CD4-positive, alpha-beta T cell treated with Interferon gamma for 1 hour (primary cell): ENCODE results near the gene ARAP3.
"Not testable (repeated sequence)": the region's sequence is repeated elsewhere in the genome, so short reads cannot be mapped to it uniquely, and the experiment has no call there.

ENCODE experiments used
- DNase-seq: peaks from one replicate; pipeline ENCODE4 v3.0.0-alpha.2; 2020

ARAP3 gene, protein sequence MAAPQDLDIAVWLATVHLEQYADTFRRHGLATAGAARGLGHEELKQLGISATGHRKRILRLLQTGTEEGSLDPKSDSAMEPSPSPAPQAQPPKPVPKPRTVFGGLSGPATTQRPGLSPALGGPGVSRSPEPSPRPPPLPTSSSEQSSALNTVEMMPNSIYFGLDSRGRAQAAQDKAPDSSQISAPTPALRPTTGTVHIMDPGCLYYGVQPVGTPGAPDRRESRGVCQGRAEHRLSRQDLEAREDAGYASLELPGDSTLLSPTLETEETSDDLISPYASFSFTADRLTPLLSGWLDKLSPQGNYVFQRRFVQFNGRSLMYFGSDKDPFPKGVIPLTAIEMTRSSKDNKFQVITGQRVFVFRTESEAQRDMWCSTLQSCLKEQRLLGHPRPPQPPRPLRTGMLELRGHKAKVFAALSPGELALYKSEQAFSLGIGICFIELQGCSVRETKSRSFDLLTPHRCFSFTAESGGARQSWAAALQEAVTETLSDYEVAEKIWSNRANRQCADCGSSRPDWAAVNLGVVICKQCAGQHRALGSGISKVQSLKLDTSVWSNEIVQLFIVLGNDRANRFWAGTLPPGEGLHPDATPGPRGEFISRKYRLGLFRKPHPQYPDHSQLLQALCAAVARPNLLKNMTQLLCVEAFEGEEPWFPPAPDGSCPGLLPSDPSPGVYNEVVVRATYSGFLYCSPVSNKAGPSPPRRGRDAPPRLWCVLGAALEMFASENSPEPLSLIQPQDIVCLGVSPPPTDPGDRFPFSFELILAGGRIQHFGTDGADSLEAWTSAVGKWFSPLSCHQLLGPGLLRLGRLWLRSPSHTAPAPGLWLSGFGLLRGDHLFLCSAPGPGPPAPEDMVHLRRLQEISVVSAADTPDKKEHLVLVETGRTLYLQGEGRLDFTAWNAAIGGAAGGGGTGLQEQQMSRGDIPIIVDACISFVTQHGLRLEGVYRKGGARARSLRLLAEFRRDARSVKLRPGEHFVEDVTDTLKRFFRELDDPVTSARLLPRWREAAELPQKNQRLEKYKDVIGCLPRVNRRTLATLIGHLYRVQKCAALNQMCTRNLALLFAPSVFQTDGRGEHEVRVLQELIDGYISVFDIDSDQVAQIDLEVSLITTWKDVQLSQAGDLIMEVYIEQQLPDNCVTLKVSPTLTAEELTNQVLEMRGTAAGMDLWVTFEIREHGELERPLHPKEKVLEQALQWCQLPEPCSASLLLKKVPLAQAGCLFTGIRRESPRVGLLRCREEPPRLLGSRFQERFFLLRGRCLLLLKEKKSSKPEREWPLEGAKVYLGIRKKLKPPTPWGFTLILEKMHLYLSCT (N-terminal part only)

DNA sequence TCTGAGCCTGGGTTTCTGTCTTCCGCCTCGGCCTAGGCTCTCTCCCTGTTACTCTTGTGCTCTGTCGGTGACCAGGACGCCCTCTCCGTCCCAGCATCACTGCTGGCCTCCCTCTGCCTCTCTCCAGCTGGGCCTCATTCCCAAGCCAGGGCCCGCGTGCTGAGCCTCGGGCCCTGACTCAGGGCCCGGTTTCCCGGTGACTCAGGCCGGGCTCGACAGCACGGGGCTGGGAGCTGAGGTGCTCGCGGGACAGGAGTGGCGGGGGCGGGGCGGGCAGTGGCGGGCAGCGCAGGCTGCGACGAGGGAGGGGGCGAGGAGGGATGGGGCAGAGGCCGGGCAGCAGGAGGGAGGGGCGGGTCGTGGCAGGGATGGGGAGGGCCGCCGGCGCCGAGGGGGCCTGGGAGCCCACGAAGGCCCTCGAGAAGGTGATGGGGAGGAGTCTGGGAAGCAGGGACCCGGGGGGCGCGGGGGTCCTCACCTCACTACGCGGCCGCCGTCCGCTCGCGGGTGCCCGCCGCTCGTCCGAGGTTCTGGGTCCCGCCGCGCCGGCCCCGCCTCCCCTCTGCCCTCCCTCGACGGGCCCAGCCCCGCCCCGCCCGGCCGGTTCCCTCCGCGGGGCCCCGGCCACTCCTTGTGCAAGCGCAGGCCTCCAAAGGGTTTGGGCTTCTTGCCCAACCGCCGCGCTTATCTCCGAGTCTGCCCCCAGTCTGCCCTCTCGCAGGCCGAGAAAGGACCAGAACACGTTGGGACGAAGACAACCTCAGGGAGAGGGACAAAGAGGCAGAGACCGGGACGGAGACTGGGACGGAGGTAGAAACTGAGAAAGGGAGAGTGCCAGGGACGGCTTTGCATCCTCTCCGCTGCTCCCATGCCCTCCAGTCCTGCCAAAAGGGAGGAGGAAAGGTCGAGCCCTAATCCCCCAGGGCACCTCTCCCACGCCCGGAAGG, at the start of gene ARAP3:
Gene ARAP3, minus strand, starts transcription at position 536 of the 947 bp plus-strand sequence. CDS start 1,744 bp downstream, outside the sequence.
- DNase-seq, result peak; percentile 44

- DNase-seq, result no peak
Observed at GRCh38 chr5:141729387-141730006, 47.5 kb upstream of the ARAP3 start.

GRCh38 chr5:141725891-141726290, 43.9 kb upstream of the ARAP3 start:
- DNase-seq, result no peak

- not testable (repeated sequence) for DNase-seq
Observed at GRCh38 chr5:141725174-141725573, 43.1 kb upstream of the ARAP3 start.

GRCh38 chr5:141722266-141722665, 40.2 kb upstream of the ARAP3 start:
- DNase-seq, result no peak

DNA sequence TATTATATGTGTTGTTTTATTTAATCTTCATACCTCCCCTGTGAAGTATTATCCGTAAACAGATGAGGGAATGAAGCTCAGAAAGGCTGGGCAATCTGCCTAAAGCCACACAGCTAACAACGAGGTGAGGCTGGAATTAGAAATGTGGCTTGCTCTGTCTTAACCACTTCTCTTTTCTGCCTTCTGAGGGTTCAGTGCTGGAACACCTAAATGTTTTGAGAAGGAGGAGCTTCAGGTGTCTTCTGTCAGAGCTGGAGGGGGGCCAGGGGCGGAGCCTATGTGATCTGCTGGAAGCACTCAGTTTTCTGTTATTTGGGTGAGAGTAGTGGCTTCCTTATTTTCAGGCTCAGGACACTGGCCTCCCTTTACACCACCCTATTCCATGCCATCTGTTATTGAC, 35.0 kb upstream of the ARAP3 start:
- no peak for DNase-seq

- no peak for DNase-seq
Observed at GRCh38 chr5:141716468-141716867, 34.4 kb upstream of the ARAP3 start.

- DNase-seq, result no peak
Observed at GRCh38 chr5:141716009-141716408, 34.0 kb upstream of the ARAP3 start.

- no peak for DNase-seq
Observed at GRCh38 chr5:141715346-141715905, 33.4 kb upstream of the ARAP3 start.

- DNase-seq, result no peak
Observed at GRCh38 chr5:141714542-141715310, 32.7 kb upstream of the ARAP3 start.

DNA sequence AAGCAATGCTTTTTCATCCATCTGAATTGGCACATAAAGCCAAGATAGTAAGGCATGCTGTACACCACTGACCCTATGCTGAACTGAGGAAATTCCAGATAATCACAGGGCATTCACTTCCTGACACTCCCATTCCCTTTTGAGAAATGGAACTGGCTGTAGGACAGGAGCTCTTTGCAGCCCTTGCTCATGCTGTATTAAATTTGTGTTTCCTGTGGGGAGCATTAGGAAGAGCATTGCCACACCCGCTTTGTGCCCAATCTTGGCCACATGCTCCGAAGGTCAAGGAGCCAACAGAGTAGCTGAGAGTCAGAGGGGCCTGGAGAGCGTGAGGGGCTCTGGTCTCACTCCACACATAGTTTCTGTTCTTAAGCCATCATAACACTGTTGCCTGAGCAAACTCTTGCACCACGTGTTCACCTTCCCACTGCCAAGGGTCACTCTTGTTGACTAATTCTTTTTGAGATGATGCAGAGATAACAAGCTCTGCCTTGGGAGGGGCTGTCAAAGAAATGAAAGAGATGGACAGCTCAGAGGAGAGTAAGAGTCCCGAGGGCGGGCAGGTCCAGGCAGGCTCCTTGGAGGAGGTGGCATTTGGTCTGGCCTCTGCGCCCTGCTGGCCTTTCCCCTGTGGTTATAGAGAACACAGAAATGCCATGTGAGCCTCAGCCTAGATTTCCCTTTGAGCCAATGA, 31.7 kb upstream of the ARAP3 start:
- DNase-seq, result no peak

GRCh38 chr5:141711687-141712086, 29.7 kb upstream of the ARAP3 start:
- no peak for DNase-seq

GRCh38 chr5:141709699-141710267, 27.8 kb upstream of the ARAP3 start:
- DNase-seq, result no peak

DNA sequence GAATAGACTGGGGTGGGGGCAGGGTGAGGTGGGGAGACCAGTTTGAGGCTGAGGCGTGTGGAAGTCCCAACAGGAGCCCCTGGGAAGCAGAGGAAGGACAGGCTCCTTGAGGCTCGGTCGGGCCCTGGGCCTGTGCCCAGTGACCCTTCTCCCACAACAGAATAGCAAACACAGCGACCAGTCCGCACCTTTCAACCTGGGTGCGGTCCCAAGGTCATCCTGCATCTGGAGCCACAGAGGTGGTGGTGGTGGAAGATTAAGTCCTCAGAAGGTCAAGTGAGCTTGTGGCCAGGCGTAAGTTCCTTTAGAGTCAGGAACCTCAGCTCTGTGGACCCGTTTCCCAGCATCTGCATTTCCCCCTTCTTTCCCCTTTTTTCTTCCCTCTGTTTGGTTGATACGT, 26.0 kb upstream of the ARAP3 start:
- no peak for DNase-seq

DNA sequence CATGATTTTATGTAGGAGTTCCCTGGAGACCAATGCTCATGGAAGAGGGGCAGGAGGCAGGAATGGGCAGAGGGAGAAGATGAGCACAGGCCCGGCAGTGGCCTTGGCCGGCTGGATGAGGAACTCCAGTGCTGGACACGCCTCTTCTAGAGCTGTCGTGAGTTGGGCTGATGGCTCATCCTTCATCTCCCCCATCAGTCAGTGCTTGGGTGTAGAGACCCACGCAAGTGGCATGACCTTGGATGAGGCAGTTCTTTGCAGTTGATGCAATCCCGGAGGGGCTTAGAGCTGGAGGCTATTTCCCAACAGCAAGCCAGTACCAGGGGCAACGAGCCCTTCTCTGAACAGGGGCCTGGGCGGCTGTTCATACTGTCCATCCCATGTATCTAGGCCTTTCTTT, 25.5 kb upstream of the ARAP3 start:
- DNase-seq, result no peak

GRCh38 chr5:141706121-141706520, 24.1 kb upstream of the ARAP3 start:
- no peak for DNase-seq

DNA sequence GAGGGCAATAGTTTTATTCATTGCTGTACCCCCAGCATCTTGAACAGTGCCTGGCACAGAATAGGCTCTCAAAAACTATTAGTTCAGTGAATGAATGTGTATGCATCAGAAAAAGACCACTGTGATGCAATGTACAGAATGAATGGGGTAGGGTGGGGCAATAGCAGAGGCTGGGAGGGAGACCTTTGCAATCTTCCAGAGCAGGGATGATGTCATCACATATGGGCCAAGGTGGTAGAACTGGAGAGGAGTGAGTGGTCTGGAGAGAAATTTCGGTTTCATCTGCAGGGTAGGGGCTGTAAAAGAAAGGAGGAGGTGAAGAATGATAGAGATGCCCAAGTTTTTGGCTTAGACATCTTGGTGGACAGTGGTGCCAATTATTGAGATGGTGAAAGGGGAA, 23.4 kb upstream of the ARAP3 start:
- DNase-seq, result no peak

DNA sequence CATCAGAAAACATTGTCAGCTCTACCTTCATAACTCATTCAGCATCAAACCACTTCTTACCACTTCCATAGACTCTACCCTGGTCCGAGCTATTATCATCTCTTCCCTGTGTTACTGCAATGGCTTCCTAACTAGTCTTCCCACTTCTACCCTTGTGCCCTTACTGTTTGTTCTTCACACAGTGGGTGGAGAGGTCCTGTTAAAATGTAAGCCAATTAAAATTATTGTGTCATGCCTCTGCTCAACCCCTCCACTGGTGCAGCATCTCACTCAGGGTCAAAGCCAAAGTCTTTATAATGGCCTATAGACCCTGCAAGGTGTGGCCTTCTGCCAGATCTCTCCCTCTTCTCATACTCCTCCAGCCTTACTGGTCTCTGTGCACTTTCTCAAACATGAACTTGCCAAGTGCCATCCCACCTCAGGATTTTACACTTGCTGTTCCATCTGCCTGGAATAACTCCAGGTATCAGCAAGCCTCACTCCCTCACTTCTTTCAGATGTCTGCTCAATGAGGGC, 22.8 kb upstream of the ARAP3 start:
- no peak for DNase-seq

DNA sequence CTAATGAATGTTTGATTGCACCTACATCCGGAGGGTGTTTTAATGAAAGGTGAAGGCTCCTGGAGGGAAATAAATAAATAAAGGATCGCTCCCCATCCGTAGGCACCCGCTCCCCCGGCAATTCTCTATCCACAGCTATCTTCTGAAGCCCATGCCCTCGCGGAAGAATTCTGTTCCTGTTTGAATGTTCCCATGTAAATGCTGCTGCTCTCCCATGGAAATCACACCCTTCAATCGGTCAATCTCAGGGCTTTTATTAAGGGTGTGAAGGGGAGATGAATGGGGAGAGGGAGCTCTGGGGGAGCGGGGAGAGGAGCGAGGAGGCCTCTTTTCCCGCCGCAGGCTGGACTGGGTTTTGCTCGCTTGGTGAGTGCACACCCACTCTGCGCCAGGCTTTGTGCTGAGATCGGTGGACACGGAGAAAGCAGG, 21.1 kb upstream of the ARAP3 start:
- no peak for DNase-seq
